ENCODE measurements around the gene MGME1. TPM values are rescaled to one million over a fixed set of nuclear protein-coding genes. Genes with fewer than 3 reads are reported as not detected.
A peak's percentile ranks its signal among the peaks of the same experiment; 100 is the strongest.

Gene MGME1
- total RNA-seq, 4 donors from 2014 or later: 5.8 to 12.3 (median 7.3) TPM

DNA sequence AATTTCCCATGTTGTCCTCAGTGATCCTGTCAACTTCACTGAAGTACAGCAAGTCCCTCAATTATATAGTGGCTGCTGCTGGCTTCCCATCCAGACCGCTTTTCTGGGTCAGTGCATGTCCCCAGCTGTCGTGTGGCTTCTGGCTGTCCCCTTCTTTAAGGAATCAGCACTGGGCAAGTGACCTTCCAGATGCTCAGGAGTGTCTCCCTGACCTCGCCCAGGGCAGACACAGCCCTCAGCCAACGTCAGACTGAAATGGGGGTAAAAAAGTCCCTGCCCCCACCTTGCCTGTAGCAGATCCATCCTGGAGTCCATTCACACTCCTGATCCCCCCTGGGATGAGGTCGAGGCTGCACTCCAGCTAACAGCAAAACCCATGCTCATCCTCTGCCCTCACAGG is 65.2 kb downstream of the MGME1 start:
- TF ChIP-seq, protein P1, sequence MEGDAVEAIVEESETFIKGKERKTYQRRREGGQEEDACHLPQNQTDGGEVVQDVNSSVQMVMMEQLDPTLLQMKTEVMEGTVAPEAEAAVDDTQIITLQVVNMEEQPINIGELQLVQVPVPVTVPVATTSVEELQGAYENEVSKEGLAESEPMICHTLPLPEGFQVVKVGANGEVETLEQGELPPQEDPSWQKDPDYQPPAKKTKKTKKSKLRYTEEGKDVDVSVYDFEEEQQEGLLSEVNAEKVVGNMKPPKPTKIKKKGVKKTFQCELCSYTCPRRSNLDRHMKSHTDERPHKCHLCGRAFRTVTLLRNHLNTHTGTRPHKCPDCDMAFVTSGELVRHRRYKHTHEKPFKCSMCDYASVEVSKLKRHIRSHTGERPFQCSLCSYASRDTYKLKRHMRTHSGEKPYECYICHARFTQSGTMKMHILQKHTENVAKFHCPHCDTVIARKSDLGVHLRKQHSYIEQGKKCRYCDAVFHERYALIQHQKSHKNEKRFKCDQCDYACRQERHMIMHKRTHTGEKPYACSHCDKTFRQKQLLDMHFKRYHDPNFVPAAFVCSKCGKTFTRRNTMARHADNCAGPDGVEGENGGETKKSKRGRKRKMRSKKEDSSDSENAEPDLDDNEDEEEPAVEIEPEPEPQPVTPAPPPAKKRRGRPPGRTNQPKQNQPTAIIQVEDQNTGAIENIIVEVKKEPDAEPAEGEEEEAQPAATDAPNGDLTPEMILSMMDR (IDR thresholded peaks at IDR 0.05): no peak
- DNase-seq (ENCODE audit: low spot score) (no peak), ATAC-seq (ENCODE audit: low FRiP score) (no peak)

DNA sequence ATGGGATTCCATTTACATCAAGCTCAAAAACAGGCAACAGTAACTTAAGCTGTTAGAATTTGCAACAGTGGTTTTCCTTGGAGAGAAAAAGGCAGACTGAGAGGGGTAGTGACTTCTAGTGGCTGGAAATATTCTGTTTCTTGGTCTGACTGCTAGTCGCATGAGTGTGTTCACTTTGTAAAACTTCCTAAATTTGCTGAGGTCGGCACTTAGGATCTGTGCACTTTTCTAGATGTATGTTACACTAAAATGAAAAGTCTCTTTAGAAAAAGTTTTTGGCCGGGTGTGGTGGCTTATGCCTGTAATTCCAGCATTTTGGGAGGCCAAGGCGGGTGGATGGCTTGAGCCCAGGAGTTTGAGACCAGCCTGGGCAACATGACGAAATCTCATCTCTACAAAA is 70.2 kb downstream of the MGME1 start:
- TF ChIP-seq, protein P1 (IDR thresholded peaks at IDR 0.05): no peak
- no peak for ATAC-seq (ENCODE audit: low FRiP score)
- DNase-seq (ENCODE audit: low spot score): no peak

Small RNA genes within 50 kb of the gene (small RNA-seq; reads per million reads assigned to genes)
- gene SNORD17: 168 reads per million, percentile 97 among the genes with 10 or more reads in this experiment

Other genes with a start within 250 kb of the MGME1 start
- gene SNX5, start 224 bp upstream of the MGME1 start, total RNA-seq: 100 to 1,000 TPM; 101 to 232 (median 110) TPM
- not detected for gene OVOL2, start 88.9 kb downstream of the MGME1 start, total RNA-seq
- gene KAT14, start 168.8 kb downstream of the MGME1 start, total RNA-seq: 10 to 100 TPM in 1 of 4 donors, 1 to 10 TPM in 3; 5.5 to 11.9 (median 9.4) TPM
- gene PET117, start 168.8 kb downstream of the MGME1 start, total RNA-seq: 10 to 100 TPM in 3 of 4 donors, 1 to 10 TPM in 1; 5.8 to 11.9 (median 11.2) TPM

All from omental fat pad (tissue), 4 donors.